Suprapubic skin (tissue), 4 donors: ENCODE data around the gene PPP1R37. TPM values are rescaled to one million over a fixed set of nuclear protein-coding genes. Genes with fewer than 3 reads are reported as not detected.

Experiments used
- DNase-seq, 2 donors: peaks; one replicate each; pipeline ENCODE4 v3.0.0-alpha.2; 2019; ENCODE audit warnings: low spot score in 2 of 2
- H3K27ac ChIP-seq: fragments of 200-600 bp; sonication (generic); one replicate; pipeline ENCODE4 v1.5.1; 2019
- H3K27me3 ChIP-seq: fragments of 200-600 bp; sonication (generic); one replicate; pipeline ENCODE4 v1.5.1; 2019
- H3K36me3 ChIP-seq: fragments of 200-600 bp; sonication (generic); one replicate; pipeline ENCODE4 v1.5.1; 2019
- H3K4me1 ChIP-seq: fragments of 200-600 bp; sonication (generic); one replicate; pipeline ENCODE4 v1.5.1; 2019
- H3K4me3 ChIP-seq: fragments of 200-600 bp; sonication (generic); one replicate; pipeline ENCODE4 v1.5.1; 2019; ENCODE audit warnings: mild to moderate bottlenecking
- H3K9me3 ChIP-seq: fragments of 200-600 bp; sonication (generic); one replicate; pipeline ENCODE4 v1.5.1; 2019
- EP300 ChIP-seq: sonication (generic); formaldehyde crosslinking; IDR thresholded peaks from one replicate; pipeline ENCODE4 v1.6.1; 2017; ENCODE audit warnings: antibody characterized with exemption
- POLR2A ChIP-seq, 2 donors: fragments of 450-650 bp; IDR thresholded peaks; one replicate each; pipeline ENCODE4 v1.6.1; 2017; ENCODE audit warnings: antibody characterized with exemption in 2 of 2, mild to moderate bottlenecking in 2 of 2, moderate library complexity in 2 of 2
- POLR2AphosphoS5 ChIP-seq, 3 donors: sonication (generic); formaldehyde crosslinking; IDR thresholded peaks; one replicate each; pipeline ENCODE4 v1.6.1; 2017; ENCODE audit warnings: antibody characterized with exemption in 3 of 3
- WGBS: methylation state at CpG from one replicate; pipeline ENCODE4 v1.1.5; 2018; 5-methylcytosine and 5-hydroxymethylcytosine counted together
- total RNA-seq, 4 donors: library from RNA; depleted of rRNA; stranded (reverse); fragments of >200 nt; gene quantifications; one replicate each; pipeline ENCODE4 v1.1.0, GENCODE V29; 2016
- TF ChIP-seq, protein P1 (sequence below), 2 donors: fragments of 200-600 bp in 1 of 2; fragments of 450-650 bp in 1 of 2; sonication (generic) in 1 of 2; IDR thresholded peaks; one replicate each; pipeline ENCODE4 v1.5.1; 2016 to 2019; ENCODE audit warnings: antibody characterized with exemption in 2 of 2, mild to moderate bottlenecking in 1 of 2, moderate library complexity in 1 of 2

Gene PPP1R37
- total RNA-seq, 4 donors from 2014 or later = 24.6 to 43.1 (median 33.5) TPM

DNA sequence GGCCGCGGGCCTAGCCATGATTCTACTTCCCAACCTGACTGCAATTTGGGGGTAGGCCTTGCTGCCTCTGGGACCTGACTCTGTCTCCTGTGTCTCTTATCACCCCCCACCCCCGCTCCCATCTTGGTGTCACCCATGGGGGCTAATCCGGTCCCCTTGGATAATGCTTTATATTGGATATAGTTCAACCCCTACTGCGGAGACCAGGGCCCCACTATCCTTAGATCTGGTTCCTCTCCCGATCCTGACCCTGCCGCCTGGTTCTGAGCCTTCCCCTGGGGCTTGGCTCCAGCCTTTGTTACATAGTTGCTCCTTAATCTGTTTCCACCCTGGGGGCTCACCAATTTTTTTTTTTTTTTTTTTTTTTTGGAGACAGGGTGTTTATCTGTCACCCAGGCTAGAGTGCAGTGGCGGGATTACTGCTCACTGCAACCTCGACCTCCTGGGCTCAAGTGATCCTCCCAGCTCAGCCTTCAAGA lies 87.0 kb downstream of the PPP1R37 start:
- Histone ChIP-seq H3K27me3 (no peaks in the 10 kb centered on the region), H3K9me3 (no peaks in the 10 kb centered on the region), H3K27ac (peak overlapping the region; percentile 92), H3K4me1 (peaks cover 46% of the 10 kb centered on the region), H3K36me3 (no peaks in the 10 kb centered on the region), H3K4me3 (peak overlapping the region; percentile 85)
- WGBS = 50% methylated on average over 7 of the region's 9 CpGs
- TF ChIP-seq, protein P1, sequence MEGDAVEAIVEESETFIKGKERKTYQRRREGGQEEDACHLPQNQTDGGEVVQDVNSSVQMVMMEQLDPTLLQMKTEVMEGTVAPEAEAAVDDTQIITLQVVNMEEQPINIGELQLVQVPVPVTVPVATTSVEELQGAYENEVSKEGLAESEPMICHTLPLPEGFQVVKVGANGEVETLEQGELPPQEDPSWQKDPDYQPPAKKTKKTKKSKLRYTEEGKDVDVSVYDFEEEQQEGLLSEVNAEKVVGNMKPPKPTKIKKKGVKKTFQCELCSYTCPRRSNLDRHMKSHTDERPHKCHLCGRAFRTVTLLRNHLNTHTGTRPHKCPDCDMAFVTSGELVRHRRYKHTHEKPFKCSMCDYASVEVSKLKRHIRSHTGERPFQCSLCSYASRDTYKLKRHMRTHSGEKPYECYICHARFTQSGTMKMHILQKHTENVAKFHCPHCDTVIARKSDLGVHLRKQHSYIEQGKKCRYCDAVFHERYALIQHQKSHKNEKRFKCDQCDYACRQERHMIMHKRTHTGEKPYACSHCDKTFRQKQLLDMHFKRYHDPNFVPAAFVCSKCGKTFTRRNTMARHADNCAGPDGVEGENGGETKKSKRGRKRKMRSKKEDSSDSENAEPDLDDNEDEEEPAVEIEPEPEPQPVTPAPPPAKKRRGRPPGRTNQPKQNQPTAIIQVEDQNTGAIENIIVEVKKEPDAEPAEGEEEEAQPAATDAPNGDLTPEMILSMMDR (IDR thresholded peaks at IDR 0.05) = no peak
- no peak for TF ChIP-seq EP300
- TF ChIP-seq POLR2A (IDR thresholded peaks at IDR 0.05) = no peak
- TF ChIP-seq POLR2AphosphoS5 (IDR thresholded peaks at IDR 0.05) = no peak
- DNase-seq = no peak

DNA sequence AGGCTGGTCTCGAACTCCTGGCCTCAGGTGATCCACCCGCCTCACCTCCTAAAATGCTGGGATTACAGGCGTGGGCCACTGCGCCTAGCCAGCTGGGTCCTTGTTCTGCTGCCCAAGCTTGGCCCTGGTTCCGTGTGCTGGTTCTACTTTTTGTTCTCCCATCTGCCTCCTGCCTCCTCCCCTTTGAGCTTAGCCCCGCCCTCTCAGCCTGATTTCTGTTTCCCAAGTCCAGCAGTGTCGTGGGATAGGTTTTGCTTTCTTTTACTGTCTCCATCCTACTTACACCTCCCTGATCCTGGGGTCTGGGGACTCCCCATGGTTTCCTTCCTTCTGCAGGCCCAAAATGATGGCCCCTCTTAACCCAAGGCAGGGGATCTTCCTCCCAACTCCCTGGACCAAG lies 88.0 kb downstream of the PPP1R37 start:
- Histone ChIP-seq H3K4me1 (peaks cover 46% of the 10 kb centered on the region), H3K27ac (no peak overlapping the region), H3K36me3 (no peaks in the 10 kb centered on the region), H3K9me3 (no peaks in the 10 kb centered on the region), H3K4me3 (no peak overlapping the region), H3K27me3 (no peaks in the 10 kb centered on the region)
- TF ChIP-seq POLR2AphosphoS5 (IDR thresholded peaks at IDR 0.05) (no peak), POLR2A (IDR thresholded peaks at IDR 0.05) (no peak)
- 63% methylated on average over 7 of the region's 7 CpGs for WGBS
- no peak for DNase-seq

DNA sequence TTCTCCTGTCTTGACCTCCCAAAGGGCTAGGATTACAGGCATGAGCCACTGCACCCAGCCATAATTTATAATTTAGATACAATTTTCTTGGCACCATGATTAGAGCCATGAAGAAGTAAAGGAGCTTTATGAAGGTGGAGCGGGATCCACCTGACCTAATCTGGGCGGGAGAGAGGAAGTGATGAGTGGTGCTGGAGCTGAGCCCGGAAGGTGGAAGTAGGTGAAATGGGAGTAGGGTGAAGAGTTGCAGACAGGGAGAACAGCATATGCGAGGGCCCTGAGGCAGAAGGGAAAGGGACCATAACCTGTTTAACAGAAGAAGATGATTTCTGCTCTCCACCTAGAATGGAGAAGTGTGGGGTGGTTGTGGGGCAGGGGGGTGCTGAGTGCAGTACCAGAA lies 89.8 kb downstream of the PPP1R37 start:
- Histone ChIP-seq H3K4me1 (peaks cover 30% of the 10 kb centered on the region), H3K4me3 (no peak overlapping the region), H3K27me3 (no peaks in the 10 kb centered on the region), H3K9me3 (no peaks in the 10 kb centered on the region), H3K36me3 (no peaks in the 10 kb centered on the region), H3K27ac (no peak overlapping the region)
- no peak for DNase-seq
- 66% methylated on average over 4 of the region's 4 CpGs for WGBS
- TF ChIP-seq POLR2AphosphoS5 (IDR thresholded peaks at IDR 0.05) = no peak
- TF ChIP-seq, protein P1 (IDR thresholded peaks at IDR 0.05) = no peak
- TF ChIP-seq EP300 = no peak
- TF ChIP-seq POLR2A (IDR thresholded peaks at IDR 0.05) = no peak

DNA sequence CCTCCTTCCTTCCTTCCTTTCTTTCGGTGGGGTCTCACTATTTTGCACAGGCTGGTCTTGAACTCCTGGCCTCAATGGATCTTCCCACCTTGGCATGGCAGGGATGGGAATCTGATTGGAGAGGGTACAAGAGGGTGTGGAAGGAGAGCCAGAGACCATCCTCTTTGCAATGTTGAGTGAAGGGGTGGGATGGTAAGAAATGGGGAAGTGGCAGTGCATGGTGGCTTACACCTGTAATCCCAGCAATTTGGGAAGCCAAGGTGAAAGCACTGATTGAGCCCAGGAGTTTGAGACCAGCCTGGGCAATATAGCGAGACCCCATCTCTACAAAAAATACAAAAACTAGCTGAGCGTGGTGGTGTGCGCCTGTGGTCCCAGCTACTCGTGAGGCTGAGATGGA lies 91.1 kb downstream of the PPP1R37 start:
- Histone ChIP-seq H3K4me3 (no peak overlapping the region), H3K27ac (no peak overlapping the region), H3K4me1 (peaks cover 28% of the 10 kb centered on the region), H3K36me3 (no peaks in the 10 kb centered on the region), H3K9me3 (no peaks in the 10 kb centered on the region), H3K27me3 (no peaks in the 10 kb centered on the region)
- TF ChIP-seq EP300 = no peak
- no peak for TF ChIP-seq POLR2A (IDR thresholded peaks at IDR 0.05)
- TF ChIP-seq POLR2AphosphoS5 (IDR thresholded peaks at IDR 0.05) = no peak
- TF ChIP-seq, protein P1 (IDR thresholded peaks at IDR 0.05) = no peak
- DNase-seq = no peak
- 96% methylated on average over 5 of the region's 5 CpGs for WGBS

DNA sequence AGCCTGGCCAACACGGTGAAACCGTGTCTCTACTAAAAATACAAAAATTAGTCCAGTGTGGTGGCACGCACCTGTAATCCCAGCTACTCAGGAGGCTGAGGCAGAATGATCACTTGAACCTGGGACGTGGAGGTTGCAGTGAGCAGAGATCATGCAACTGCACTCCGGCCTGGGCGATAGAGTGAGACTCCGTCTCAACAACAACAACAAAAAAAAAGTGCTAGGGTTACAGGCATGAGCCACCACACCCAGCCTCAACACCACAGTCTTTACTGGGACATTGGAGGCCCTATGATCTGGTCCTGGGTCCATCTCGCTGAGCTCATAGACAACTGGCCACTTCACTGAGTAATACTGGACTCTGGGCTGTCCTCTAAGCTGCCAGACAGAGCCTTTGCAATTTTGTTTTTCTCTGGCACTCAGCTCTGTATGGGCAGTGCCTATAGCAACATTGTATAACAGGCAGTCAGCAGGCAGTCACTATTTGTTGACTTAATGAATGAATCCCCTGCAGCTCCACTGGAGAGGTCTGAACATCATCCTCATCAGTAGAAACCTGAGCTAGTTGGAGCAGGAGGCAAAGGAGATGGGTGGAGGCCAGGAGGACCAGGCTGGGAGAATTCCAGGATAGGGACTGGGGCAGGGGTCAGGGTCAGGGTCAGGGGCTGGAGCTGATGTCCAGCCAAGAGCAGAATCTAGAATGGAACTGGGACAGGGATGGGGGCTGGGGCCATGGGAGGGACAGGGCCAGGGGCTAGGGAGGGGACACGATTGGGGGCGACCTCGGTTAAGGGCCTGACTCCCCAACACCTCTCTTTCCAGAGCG lies 93.7 kb downstream of the PPP1R37 start:
- 83% methylated on average over 11 of the region's 12 CpGs for WGBS

More for the DNA sequence above, 93.7 kb downstream of the PPP1R37 start:
- Histone ChIP-seq H3K27me3 (no peaks in the 10 kb centered on the region), H3K9me3 (no peaks in the 10 kb centered on the region), H3K27ac (no peak overlapping the region), H3K36me3 (no peaks in the 10 kb centered on the region), H3K4me3 (no peak overlapping the region), H3K4me1 (peaks cover 6% of the 10 kb centered on the region)
- DNase-seq = no peak
- TF ChIP-seq EP300 (no peak), POLR2A (IDR thresholded peaks at IDR 0.05) (no peak), POLR2AphosphoS5 (IDR thresholded peaks at IDR 0.05) (no peak)
- TF ChIP-seq, protein P1 (IDR thresholded peaks at IDR 0.05) = no peak
